Liver (tissue), 9 donors: ENCODE results near the gene RAD50. TPM values are rescaled to one million over a fixed set of nuclear protein-coding genes. Genes with fewer than 3 reads are reported as not detected.
A peak's percentile ranks its signal among the peaks of the same experiment; 100 is the strongest.

Source experiments
- DNase-seq: peaks from one replicate; pipeline ENCODE4 v3.0.0-alpha.2; 2017; ENCODE audit warnings: low spot score
- H3K27ac ChIP-seq, 2 donors: one replicate each; pipeline ENCODE4 v1.7.0; 2013; ENCODE audit warnings: inconsistent platforms in 2 of 2, low read length in 2 of 2, control low read depth in 1 of 2, low read depth in 1 of 2, mild to moderate bottlenecking in 1 of 2
- H3K27me3 ChIP-seq, 4 donors: one replicate each; pipeline versions ENCODE4 v1.6.1 to v1.7.0; 2013; ENCODE audit warnings: low read length in 3 of 4, inconsistent platforms in 1 of 4, mild to moderate bottlenecking in 1 of 4, moderate library complexity in 1 of 4; ENCODE audit not compliant: control insufficient read depth in 4 of 4, insufficient read depth in 4 of 4
- H3K36me3 ChIP-seq, 4 donors: one replicate each; pipeline versions ENCODE4 v1.6.1 to v1.7.0; 2013; ENCODE audit warnings: low read length in 3 of 4, mild to moderate bottlenecking in 3 of 4, low read depth in 1 of 4, moderate library complexity in 1 of 4; ENCODE audit not compliant: control insufficient read depth in 4 of 4, insufficient read depth in 3 of 4
- H3K4me1 ChIP-seq, 4 donors: one replicate each; pipeline versions ENCODE4 v1.6.1 to v1.7.0; 2013; ENCODE audit warnings: low read length in 3 of 4, mild to moderate bottlenecking in 3 of 4, moderate library complexity in 1 of 4; ENCODE audit not compliant: control insufficient read depth in 4 of 4, insufficient read depth in 4 of 4
- H3K4me3 ChIP-seq, 3 donors: one replicate each; pipeline versions ENCODE4 v1.6.1 to v1.7.0; 2013; ENCODE audit warnings: low read length in 3 of 3, control low read depth in 1 of 3, low read depth in 1 of 3, mild to moderate bottlenecking in 1 of 3
- H3K9ac ChIP-seq, 2 donors: one replicate each; pipeline ENCODE4 v1.7.0; 2013; ENCODE audit warnings: low read length in 2 of 2, mild to moderate bottlenecking in 2 of 2, moderate library complexity in 2 of 2, control low read depth in 1 of 2, low read depth in 1 of 2
- H3K9me3 ChIP-seq, 4 donors: one replicate each; pipeline versions ENCODE4 v1.6.1 to v1.7.0; 2013; ENCODE audit warnings: low read length in 3 of 4; ENCODE audit not compliant: control insufficient read depth in 4 of 4
- EGR1 ChIP-seq, 2 donors: IDR thresholded peaks; 2 replicates each; pipeline ENCODE4 v1.6.1; 2016 to 2018; ENCODE audit warnings: antibody characterized with exemption in 2 of 2, low read depth in 2 of 2
- FOXA1 ChIP-seq: IDR thresholded peaks from 2 replicates; pipeline ENCODE4 v1.6.1; 2016; ENCODE audit warnings: antibody characterized with exemption
- GABPA ChIP-seq, 2 donors: IDR thresholded peaks in 1 of 2; conservative IDR thresholded peaks in 1 of 2; 2 replicates each; pipeline ENCODE4 v1.6.1; 2016; ENCODE audit warnings: antibody characterized with exemption in 2 of 2, mild to moderate bottlenecking in 1 of 2, moderate library complexity in 1 of 2
- HNF4A ChIP-seq, 2 donors: conservative IDR thresholded peaks; 2 replicates each; pipeline ENCODE4 v1.6.1; 2016; ENCODE audit warnings: antibody characterized with exemption in 2 of 2, mild to moderate bottlenecking in 2 of 2
- HNF4G ChIP-seq: IDR thresholded peaks from 2 replicates; pipeline ENCODE4 v1.6.1; 2016; ENCODE audit warnings: antibody characterized with exemption
- JUND ChIP-seq, 2 donors: IDR thresholded peaks; 2 replicates each; pipeline ENCODE4 v1.6.1; 2016; ENCODE audit warnings: antibody characterized with exemption in 2 of 2
- MAX ChIP-seq: IDR thresholded peaks from 2 replicates; pipeline ENCODE4 v1.6.1; 2016; ENCODE audit warnings: antibody characterized with exemption
- NR2F2 ChIP-seq: IDR thresholded peaks from 2 replicates; pipeline ENCODE4 v1.6.1; 2016; ENCODE audit warnings: antibody characterized with exemption
- RAD21 ChIP-seq, 2 donors: IDR thresholded peaks; 2 replicates each; pipeline ENCODE4 v1.6.1; 2016; ENCODE audit warnings: antibody characterized with exemption in 2 of 2, mild to moderate bottlenecking in 2 of 2
- REST ChIP-seq: IDR thresholded peaks from 2 replicates; pipeline ENCODE4 v1.6.1; 2016; ENCODE audit warnings: antibody characterized with exemption, mild to moderate bottlenecking
- RXRA ChIP-seq, 2 donors: IDR thresholded peaks; 2 replicates each; pipeline ENCODE4 v1.6.1; 2017 to 2018; ENCODE audit warnings: antibody characterized with exemption in 2 of 2, mild to moderate bottlenecking in 1 of 2
- TAF1 ChIP-seq: conservative IDR thresholded peaks from 2 replicates; pipeline ENCODE4 v1.6.1; 2016; ENCODE audit warnings: antibody characterized with exemption, mild to moderate bottlenecking
- YY1 ChIP-seq: IDR thresholded peaks from 2 replicates; pipeline ENCODE4 v1.6.1; 2016; ENCODE audit warnings: antibody characterized with exemption, mild to moderate bottlenecking
- ZBTB33 ChIP-seq: IDR thresholded peaks from 2 replicates; pipeline ENCODE4 v1.6.1; 2016; ENCODE audit warnings: antibody characterized with exemption
- WGBS: extraction: QIAGEN DNeasy Blood & Tissue Kit; methylation state at CpG from one replicate; pipeline ENCODE4 v1.1.7; 2013; 5-methylcytosine and 5-hydroxymethylcytosine counted together
- polyA plus RNA-seq, 2 donors: library from polyadenylated mRNA; stranded (reverse) in 1 of 2; unstranded in 1 of 2; fragments of 200-250 nt in 1 of 2; fragments of >200 nt in 1 of 2; fragmentation: Nextera tagmentation in 1 of 2; extraction: Ambion mirVana in 1 of 2; gene quantifications; one replicate each; pipeline versions ENCODE4 v1.2.1 to v1.2.3, GENCODE V29; 2013 to 2015
- total RNA-seq, 2 donors: library from RNA; depleted of rRNA; stranded (reverse); fragments of >200 nt; gene quantifications; one replicate each; pipeline ENCODE4 v1.2.3, GENCODE V29; 2014
- TF ChIP-seq, protein P1 (sequence below): fragments of 150-350 bp; IDR thresholded peaks from 2 replicates; pipeline ENCODE4 v1.5.1; 2017; ENCODE audit warnings: improper control_type of control experiment, low read depth, low read length; ENCODE audit not compliant: missing input control
- donor health status: healthy.
- donor health status: healthy.
- donor health status: healthy.
- donor health status: healthy.
- donor health status: healthy.

RAD50 gene
- total and polyA plus RNA-seq, 4 donors = 6.1 to 18.7 (median 14.9) TPM

GRCh38 chr5:132669455-132669820 lies 112.7 kb downstream of the RAD50 start:
- no peaks in the 10 kb centered on the region for H3K36me3 ChIP-seq
- H3K27me3 ChIP-seq = no peaks in the 10 kb centered on the region
- TF ChIP-seq RXRA (IDR thresholded peaks at IDR 0.05) = no peak
- no peak for TF ChIP-seq RAD21 (IDR thresholded peaks at IDR 0.05)
- TF ChIP-seq FOXA1 = no peak
- TF ChIP-seq ZBTB33 = no peak
- no peak for TF ChIP-seq EGR1 (IDR thresholded peaks at IDR 0.05; ENCODE audit: low read depth in 2 of 2)
- TF ChIP-seq HNF4G = no peak
- TF ChIP-seq REST = no peak
- no peak for TF ChIP-seq TAF1
- no peak for TF ChIP-seq NR2F2
- TF ChIP-seq, protein P1, sequence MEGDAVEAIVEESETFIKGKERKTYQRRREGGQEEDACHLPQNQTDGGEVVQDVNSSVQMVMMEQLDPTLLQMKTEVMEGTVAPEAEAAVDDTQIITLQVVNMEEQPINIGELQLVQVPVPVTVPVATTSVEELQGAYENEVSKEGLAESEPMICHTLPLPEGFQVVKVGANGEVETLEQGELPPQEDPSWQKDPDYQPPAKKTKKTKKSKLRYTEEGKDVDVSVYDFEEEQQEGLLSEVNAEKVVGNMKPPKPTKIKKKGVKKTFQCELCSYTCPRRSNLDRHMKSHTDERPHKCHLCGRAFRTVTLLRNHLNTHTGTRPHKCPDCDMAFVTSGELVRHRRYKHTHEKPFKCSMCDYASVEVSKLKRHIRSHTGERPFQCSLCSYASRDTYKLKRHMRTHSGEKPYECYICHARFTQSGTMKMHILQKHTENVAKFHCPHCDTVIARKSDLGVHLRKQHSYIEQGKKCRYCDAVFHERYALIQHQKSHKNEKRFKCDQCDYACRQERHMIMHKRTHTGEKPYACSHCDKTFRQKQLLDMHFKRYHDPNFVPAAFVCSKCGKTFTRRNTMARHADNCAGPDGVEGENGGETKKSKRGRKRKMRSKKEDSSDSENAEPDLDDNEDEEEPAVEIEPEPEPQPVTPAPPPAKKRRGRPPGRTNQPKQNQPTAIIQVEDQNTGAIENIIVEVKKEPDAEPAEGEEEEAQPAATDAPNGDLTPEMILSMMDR = no peak
- TF ChIP-seq JUND (IDR thresholded peaks at IDR 0.05) = no peak
- TF ChIP-seq GABPA (IDR thresholded peaks at IDR 0.05 in 1 of 2, conservative IDR thresholded peaks at IDR 0.05 in 1 of 2) = no peak
- no peaks in the 10 kb centered on the region for H3K9me3 ChIP-seq
- H3K27ac ChIP-seq = no peak overlapping the region
- H3K4me1 ChIP-seq = no peaks in the 10 kb centered on the region
- 81% methylated on average over 7 of the region's 7 CpGs for WGBS
- H3K9ac ChIP-seq = no peak overlapping the region
- no peak for DNase-seq
- H3K4me3 ChIP-seq = no peak overlapping the region

DNA sequence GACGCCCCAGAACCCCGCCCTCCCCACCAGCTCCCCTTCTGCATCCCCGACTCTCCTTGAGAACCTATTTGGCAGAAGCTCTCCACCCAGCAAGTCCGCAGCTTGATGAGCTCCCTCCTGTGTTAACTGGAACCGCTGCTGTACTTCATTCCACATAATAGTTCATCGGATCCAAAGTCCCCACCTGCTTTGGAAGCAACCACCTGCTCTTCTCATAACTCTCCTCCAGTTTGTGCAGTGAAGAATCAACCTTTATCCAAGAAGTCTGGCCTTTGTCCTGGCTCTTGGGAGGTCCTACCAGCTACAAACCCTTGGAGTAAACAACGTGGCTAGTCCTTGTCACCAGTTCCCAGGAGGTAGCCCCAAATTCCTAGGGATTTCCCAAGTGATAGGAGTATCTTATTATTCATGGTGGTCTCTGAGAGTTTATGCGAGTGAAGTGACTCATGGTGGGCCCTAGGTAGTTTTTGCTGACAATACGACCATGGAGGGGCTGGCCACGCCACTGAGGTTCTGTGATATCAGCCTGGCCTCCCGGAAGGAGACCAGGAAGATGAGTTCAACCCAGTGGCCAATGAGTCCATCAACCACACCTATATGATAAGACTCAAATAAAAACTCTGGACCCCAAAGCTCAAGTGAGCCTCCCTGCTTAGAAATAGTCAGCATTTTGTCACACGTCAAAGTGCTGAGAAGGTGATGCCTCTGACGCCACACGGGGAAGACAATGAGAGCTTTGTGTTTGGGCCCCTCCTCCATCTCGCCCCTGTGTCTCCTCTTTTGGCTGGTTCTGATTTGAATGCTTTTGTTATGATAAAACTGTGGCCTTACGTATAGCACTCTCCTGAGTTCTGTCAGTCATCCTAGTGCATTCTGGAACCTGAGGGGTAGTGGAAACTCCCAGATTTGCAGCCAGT lies 113.4 kb downstream of the RAD50 start:
- no peak for TF ChIP-seq FOXA1
- TF ChIP-seq YY1 = no peak
- no peak for TF ChIP-seq RXRA (IDR thresholded peaks at IDR 0.05)
- TF ChIP-seq HNF4G = no peak
- TF ChIP-seq HNF4A (conservative IDR thresholded peaks at IDR 0.05) = no peak
- no peak for TF ChIP-seq GABPA (IDR thresholded peaks at IDR 0.05 in 1 of 2, conservative IDR thresholded peaks at IDR 0.05 in 1 of 2)
- TF ChIP-seq ZBTB33 = no peak
- no peak for TF ChIP-seq TAF1
- TF ChIP-seq MAX = no peak
- H3K27me3 ChIP-seq = no peaks in the 10 kb centered on the region
- no peak overlapping the region for H3K4me3 ChIP-seq
- H3K9me3 ChIP-seq = no peaks in the 10 kb centered on the region
- no peak overlapping the region for H3K9ac ChIP-seq
- no peaks in the 10 kb centered on the region for H3K4me1 ChIP-seq
- WGBS = 89% methylated on average over 16 of the region's 16 CpGs
- no peaks in the 10 kb centered on the region for H3K36me3 ChIP-seq
- H3K27ac ChIP-seq = no peak overlapping the region
- peak; percentile 28 for DNase-seq
